Esophagus squamous epithelium (tissue), 4 donors: ENCODE data around the gene GKAP1.
"Not testable (repeated sequence)": the region's sequence is repeated elsewhere in the genome, so short reads cannot be mapped to it uniquely, and the experiment has no call there.

Experiments used
- POLR2A ChIP-seq, 4 donors: fragments of 450-650 bp; IDR thresholded peaks; one replicate each; pipeline ENCODE4 v1.6.1; 2017; ENCODE audit warnings: antibody characterized with exemption in 4 of 4, mild to moderate bottlenecking in 4 of 4, moderate library complexity in 3 of 4
- TF ChIP-seq, protein P1 (sequence below), 6 experiments: fragments of 450-650 bp in 4 of 6; fragments of 200-600 bp in 2 of 6; sonication (generic) in 2 of 6; IDR thresholded peaks; one replicate each; pipeline ENCODE4 v1.5.1; 2016 to 2019; ENCODE audit warnings: antibody characterized with exemption in 6 of 6, mild to moderate bottlenecking in 4 of 6, moderate library complexity in 4 of 6

DNA sequence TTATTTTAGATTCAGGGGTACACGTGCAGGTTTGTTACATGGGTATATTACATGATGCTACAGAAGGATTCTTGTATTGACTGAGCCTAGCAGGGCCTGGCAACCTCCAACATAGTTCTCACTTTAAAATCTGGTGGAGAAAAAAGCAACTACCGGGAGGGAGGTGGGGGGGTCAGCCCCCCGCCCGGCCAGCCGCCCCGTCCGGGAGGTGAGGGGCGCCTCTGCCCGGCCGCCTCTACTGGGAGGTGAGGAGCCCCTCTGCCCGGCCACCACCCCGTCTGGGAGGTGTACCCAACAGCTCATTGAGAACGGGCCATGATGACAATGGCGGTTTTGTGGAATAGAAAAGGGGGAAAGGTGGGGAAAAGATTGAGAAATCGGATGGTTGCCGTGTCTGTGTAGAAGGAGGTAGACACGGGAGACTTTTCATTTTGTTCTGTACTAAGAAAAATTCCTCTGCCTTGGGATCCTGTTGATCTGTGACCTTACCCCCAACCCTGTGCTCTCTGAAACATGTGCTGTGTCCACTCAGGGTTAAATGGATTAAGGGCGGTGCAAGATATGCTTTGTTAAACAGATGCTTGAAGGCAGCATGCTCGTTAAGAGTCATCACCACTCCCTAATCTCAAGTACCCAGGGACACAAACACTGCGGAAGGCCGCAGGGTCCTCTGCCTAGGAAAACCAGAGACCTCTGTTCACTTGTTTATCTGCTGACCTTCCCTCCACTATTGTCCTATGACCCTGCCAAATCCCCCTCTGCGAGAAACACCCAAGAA lies 88.8 kb downstream of the GKAP1 start:
- TF ChIP-seq, protein P1, sequence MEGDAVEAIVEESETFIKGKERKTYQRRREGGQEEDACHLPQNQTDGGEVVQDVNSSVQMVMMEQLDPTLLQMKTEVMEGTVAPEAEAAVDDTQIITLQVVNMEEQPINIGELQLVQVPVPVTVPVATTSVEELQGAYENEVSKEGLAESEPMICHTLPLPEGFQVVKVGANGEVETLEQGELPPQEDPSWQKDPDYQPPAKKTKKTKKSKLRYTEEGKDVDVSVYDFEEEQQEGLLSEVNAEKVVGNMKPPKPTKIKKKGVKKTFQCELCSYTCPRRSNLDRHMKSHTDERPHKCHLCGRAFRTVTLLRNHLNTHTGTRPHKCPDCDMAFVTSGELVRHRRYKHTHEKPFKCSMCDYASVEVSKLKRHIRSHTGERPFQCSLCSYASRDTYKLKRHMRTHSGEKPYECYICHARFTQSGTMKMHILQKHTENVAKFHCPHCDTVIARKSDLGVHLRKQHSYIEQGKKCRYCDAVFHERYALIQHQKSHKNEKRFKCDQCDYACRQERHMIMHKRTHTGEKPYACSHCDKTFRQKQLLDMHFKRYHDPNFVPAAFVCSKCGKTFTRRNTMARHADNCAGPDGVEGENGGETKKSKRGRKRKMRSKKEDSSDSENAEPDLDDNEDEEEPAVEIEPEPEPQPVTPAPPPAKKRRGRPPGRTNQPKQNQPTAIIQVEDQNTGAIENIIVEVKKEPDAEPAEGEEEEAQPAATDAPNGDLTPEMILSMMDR (IDR thresholded peaks at IDR 0.05): not testable (repeated sequence)
- TF ChIP-seq POLR2A (IDR thresholded peaks at IDR 0.05): not testable (repeated sequence)
